Ascending aorta (tissue), 2 donors: ENCODE data around the gene PPARD. TPM values are rescaled to one million over a fixed set of nuclear protein-coding genes. Genes with fewer than 3 reads are reported as not detected.

Experiments
- DNase-seq, 2 donors: peaks; one replicate each; pipeline ENCODE4 v3.0.0-alpha.2; 2019; ENCODE audit warnings: low spot score in 2 of 2
- H3K27ac ChIP-seq, 2 donors: fragments of 200-600 bp; sonication (generic); one replicate each; pipeline ENCODE4 v1.5.1; 2016 to 2017; ENCODE audit warnings: mild to moderate bottlenecking in 1 of 2
- H3K27me3 ChIP-seq: fragments of 200-600 bp; sonication (generic); one replicate; pipeline ENCODE4 v1.5.1; 2017
- H3K36me3 ChIP-seq, 2 donors: fragments of 200-600 bp; sonication (generic); one replicate each; pipeline ENCODE4 v1.5.1; 2016
- H3K4me1 ChIP-seq, 2 donors: fragments of 200-600 bp; sonication (generic); one replicate each; pipeline ENCODE4 v1.5.1; 2016 to 2017; ENCODE audit warnings: mild to moderate bottlenecking in 1 of 2
- H3K4me3 ChIP-seq, 2 donors: fragments of 200-600 bp; sonication (generic); one replicate each; pipeline ENCODE4 v1.5.1; 2016 to 2017; ENCODE audit warnings: mild to moderate bottlenecking in 1 of 2
- H3K9me3 ChIP-seq, 2 donors: fragments of 200-600 bp; sonication (generic); one replicate each; pipeline ENCODE4 v1.5.1; 2016
- CTCF ChIP-seq, 3 experiments: fragments of 200-600 bp in 2 of 3; fragments of 450-650 bp in 1 of 3; sonication (generic) in 2 of 3; IDR thresholded peaks; one replicate each; pipeline ENCODE4 v1.5.1; 2016 to 2019; ENCODE audit warnings: antibody characterized with exemption in 3 of 3, mild to moderate bottlenecking in 1 of 3, moderate library complexity in 1 of 3
- intact Hi-C: fragments of 100-400 bp; cut with DNase I; formaldehyde crosslinking; loops from one replicate; pipeline ENCODE4 v1.15.1; 2023
- total RNA-seq: library from RNA; depleted of rRNA; stranded (reverse); fragments of >200 nt; gene quantifications from one replicate; pipeline ENCODE4 v1.1.0, GENCODE V29; 2016

PPARD gene
- total RNA-seq, 1 donor from 2014 or later, result 21.1 TPM

GRCh38 chr6:35392111-35392702, 49.8 kb downstream of the PPARD start:
- Histone ChIP-seq H3K27me3 (no peaks in the 10 kb centered on the region), H3K36me3 (no peaks in the 10 kb centered on the region), H3K4me1 (peaks cover 0 to 5% of the 10 kb centered on the region in 2 donors), H3K27ac (no peak overlapping the region), H3K4me3 (no peak overlapping the region), H3K9me3 (no peaks in the 10 kb centered on the region)
- no peak for DNase-seq
- intact Hi-C loops, result no loop called here
- TF ChIP-seq CTCF (IDR thresholded peaks at IDR 0.05), result no peak

GRCh38 chr6:35392773-35393672, 50.7 kb downstream of the PPARD start:
- peaks cover 0 to 5% of the 10 kb centered on the region in 2 donors for H3K4me1 ChIP-seq
- no peak for TF ChIP-seq CTCF (IDR thresholded peaks at IDR 0.05)
- intact Hi-C loops, result no loop called here
- H3K4me3 ChIP-seq, result no peak overlapping the region
- no peaks in the 10 kb centered on the region for H3K27me3 ChIP-seq
- no peaks in the 10 kb centered on the region for H3K36me3 ChIP-seq
- no peak overlapping the region for H3K27ac ChIP-seq
- DNase-seq, result no peak
- no peaks in the 10 kb centered on the region for H3K9me3 ChIP-seq

GRCh38 chr6:35396991-35397390, 54.6 kb downstream of the PPARD start:
- Histone ChIP-seq H3K36me3 (no peaks in the 10 kb centered on the region), H3K4me1 (peaks cover 0 to 4% of the 10 kb centered on the region in 2 donors), H3K4me3 (no peak overlapping the region), H3K27me3 (no peaks in the 10 kb centered on the region), H3K27ac (no peak overlapping the region), H3K9me3 (no peaks in the 10 kb centered on the region)
- DNase-seq, result no peak
- intact Hi-C loops, result no loop called here
- TF ChIP-seq CTCF (IDR thresholded peaks at IDR 0.05), result no peak

- no peak for TF ChIP-seq CTCF (IDR thresholded peaks at IDR 0.05)
- Histone ChIP-seq H3K27ac (no peak overlapping the region), H3K4me3 (no peak overlapping the region), H3K27me3 (no peaks in the 10 kb centered on the region), H3K36me3 (no peaks in the 10 kb centered on the region), H3K9me3 (no peaks in the 10 kb centered on the region), H3K4me1 (no peaks in the 10 kb centered on the region)
- intact Hi-C loops, result no loop called here
- DNase-seq, result no peak
These were observed 55.6 kb downstream of the PPARD start for GRCh38 chr6:35397806-35398418.

- intact Hi-C loops, result no loop called here
- no peak for DNase-seq
- H3K36me3 ChIP-seq, result no peaks in the 10 kb centered on the region
- TF ChIP-seq CTCF (IDR thresholded peaks at IDR 0.05), result no peak
- H3K27me3 ChIP-seq, result no peaks in the 10 kb centered on the region
- H3K9me3 ChIP-seq, result no peaks in the 10 kb centered on the region
- no peaks in the 10 kb centered on the region for H3K4me1 ChIP-seq
- H3K27ac ChIP-seq, result no peak overlapping the region
- H3K4me3 ChIP-seq, result no peak overlapping the region
These were observed 56.2 kb downstream of the PPARD start for GRCh38 chr6:35398526-35398925.
